K562 (cell line): ENCODE data around the gene XPR1. TPM values are rescaled to one million over a fixed set of nuclear protein-coding genes. Genes with fewer than 3 reads are reported as not detected.
A peak's percentile ranks its signal among the peaks of the same experiment; 100 is the strongest.

Experiments used
- ATF6 ChIP-seq: sonication (generic); formaldehyde crosslinking; IDR thresholded peaks from 2 replicates; pipeline ENCODE4 v1.4.0; 2020; ENCODE audit warnings: mild to moderate bottlenecking, missing genetic modification reagents
- CHAMP1 ChIP-seq: fragments of 450-650 bp; IDR thresholded peaks from 2 replicates; pipeline ENCODE4 v1.6.1; 2016; ENCODE audit warnings: mild to moderate bottlenecking
- ETV6 ChIP-seq, 3 experiments: fragments of 150-350 bp in 1 of 3; sonication (generic) in 1 of 3; formaldehyde crosslinking in 1 of 3; IDR thresholded peaks; 2 replicates each; pipeline versions ENCODE4 v1.6.1 to v1.8.0; 2014 to 2022; ENCODE audit warnings: borderline replicate concordance in 2 of 3, low read depth in 2 of 3, antibody characterized with exemption in 1 of 3, low read length in 1 of 3, mild to moderate bottlenecking in 1 of 3, missing genetic modification reagents in 1 of 3
- FOXK2 ChIP-seq, 2 experiments: fragments of 450-650 bp; IDR thresholded peaks in 1 of 2; conservative IDR thresholded peaks in 1 of 2; 2 replicates each; pipeline ENCODE4 v1.6.1; 2016; ENCODE audit warnings: low read depth in 2 of 2, mild to moderate bottlenecking in 1 of 2
- MAZ ChIP-seq, 2 experiments: fragments of 450-650 bp in 1 of 2; sonication (generic) in 1 of 2; formaldehyde crosslinking; IDR thresholded peaks in 1 of 2; conservative IDR thresholded peaks in 1 of 2; 2 replicates each; pipeline versions ENCODE4 v1.4.0 to v1.5.0; 2020; ENCODE audit warnings: mild to moderate bottlenecking in 1 of 2, missing genetic modification reagents in 1 of 2
- MEF2D ChIP-seq: conservative IDR thresholded peaks from 2 replicates; pipeline ENCODE4 v1.6.1; 2016; ENCODE audit warnings: low read depth, missing genetic modification characterization, missing compliant biosample characterization
- RAD21 ChIP-seq, 2 experiments: fragments of 250-450 bp in 1 of 2; fragments of 450-650 bp in 1 of 2; sonication (Bioruptor Pico) in 1 of 2; formaldehyde crosslinking in 1 of 2; IDR thresholded peaks in 1 of 2; conservative IDR thresholded peaks in 1 of 2; 2 replicates each; pipeline versions ENCODE4 v1.4.0 to v1.8.0; 2020 to 2022; ENCODE audit warnings: mild to moderate bottlenecking in 2 of 2, moderate library complexity in 1 of 2
- SOX6 ChIP-seq: fragments of 450-650 bp; IDR thresholded peaks from 2 replicates; pipeline ENCODE4 v1.6.1; 2014; ENCODE audit warnings: mild to moderate bottlenecking
- TAL1 ChIP-seq: fragments of 450-650 bp; IDR thresholded peaks from 2 replicates; pipeline ENCODE4 v1.6.1; 2016; ENCODE audit warnings: mild to moderate bottlenecking
- YY1 ChIP-seq, 3 experiments: IDR thresholded peaks; 2 replicates each; pipeline ENCODE4 v1.6.1; 2011; ENCODE audit warnings: low read length in 2 of 3, mild to moderate bottlenecking in 2 of 3, moderate library complexity in 2 of 3, borderline replicate concordance in 1 of 3, control low read depth in 1 of 3, low read depth in 1 of 3; ENCODE audit not compliant: insufficient read depth in 3 of 3, insufficient replicate concordance in 2 of 3, control insufficient read depth in 1 of 3, insufficient read length in 1 of 3; ENCODE audit errors: extremely low read depth in 1 of 3
- ZBTB7A ChIP-seq: IDR thresholded peaks from 2 replicates; pipeline ENCODE4 v1.6.1; 2011; ENCODE audit warnings: low read depth, mild to moderate bottlenecking, low read length, moderate library complexity, borderline replicate concordance; ENCODE audit not compliant: control insufficient read depth
- ZFP91 ChIP-seq: sonication (generic); formaldehyde crosslinking; IDR thresholded peaks from 2 replicates; pipeline ENCODE4 v1.8.0; 2022; ENCODE audit warnings: mild to moderate bottlenecking, missing genetic modification reagents
- ZNF609 ChIP-seq: sonication (generic); formaldehyde crosslinking; IDR thresholded peaks from 2 replicates; pipeline ENCODE4 v1.8.1; 2023; ENCODE audit warnings: missing genetic modification reagents, mild to moderate bottlenecking, borderline replicate concordance
- polyA plus RNA-seq, 8 experiments: library from polyadenylated mRNA; depleted of rRNA in 4 of 8; stranded (reverse) in 5 of 8; unstranded in 3 of 8; fragments of >200 nt; fragmentation: Nextera tagmentation in 2 of 8; fragmentation: Illumina TruSeq in 1 of 8; extraction: Ambion mirVana in 2 of 8; extraction: Trizol in 1 of 8; gene quantifications; 2 replicates each; pipeline versions ENCODE4 v1.2.1 to v1.2.3, GENCODE V29; 2011 to 2014; ENCODE audit warnings: inconsistent platforms in 1 of 8, missing spikeins in 1 of 8
- total RNA-seq, 7 experiments: library from RNA; depleted of rRNA in 6 of 7; stranded (reverse); fragments of >200 nt in 6 of 7; fragmentation: Illumina TruSeq in 2 of 7; extraction: Trizol in 2 of 7; gene quantifications; 2 replicates each; pipeline versions ENCODE4 v1.2.1 to v1.2.3, GENCODE V29; 2011 to 2021; ENCODE audit warnings: low replicate concordance in 1 of 7

Gene XPR1
- total and polyA plus RNA-seq, 9 of the 15 experiments (the other 6 are each of a cell fraction or from before 2014, with no cell fraction given): 3.0 to 66.2 (median 38.6) TPM

GRCh38 chr1:180640531-180640949 is 8.7 kb downstream of the XPR1 start (continued):
- TF ChIP-seq ATF6 (CRISPR knock-in tag) (peak; percentile 81; the same call in 1 of the 2 replicates), YY1 (IDR thresholded peaks at IDR 0.05; ENCODE audit: borderline replicate concordance in 1 of 3, control insufficient read depth in 1 of 3, extremely low read depth in 1 of 3, insufficient read depth in 3 of 3, insufficient read length in 1 of 3, insufficient replicate concordance in 2 of 3, low read depth in 1 of 3, low read length in 2 of 3) (peak in 1 of 3 experiments; percentile 67), ZFP91 (CRISPR knock-in tag) (no peak), FOXK2 (conservative IDR thresholded peaks at IDR 0.05 in 1 of 2, IDR thresholded peaks at IDR 0.05 in 1 of 2; ENCODE audit: low read depth in 2 of 2) (peak; percentile 14 to 32; a peak in 1 of 4 replicates), ETV6 (IDR thresholded peaks at IDR 0.05; ENCODE audit: borderline replicate concordance in 1 of 2, low read depth in 2 of 2, low read length in 1 of 2) (no peak), ETV6 (CRISPR knock-in tag; IDR thresholded peaks at IDR 0.05; ENCODE audit: borderline replicate concordance) (no peak), SOX6 (peak; percentile 91), ZNF609 (CRISPR knock-in tag) (no peak), TAL1 (peak; percentile 55), MAZ (CRISPR knock-in tag; conservative IDR thresholded peaks at IDR 0.05 in 1 of 2, IDR thresholded peaks at IDR 0.05 in 1 of 2) (no peak), ZBTB7A (no peak), RAD21 (CRISPR knock-in tag; conservative IDR thresholded peaks at IDR 0.05 in 1 of 2, IDR thresholded peaks at IDR 0.05 in 1 of 2) (0 out of 4 replicates have a peak, but pooled peaks of 1 of the 2 experiments have one; percentile 3), CHAMP1 (0 out of 2 replicates have a peak, but pooled peaks have one; percentile 42), MEF2D (tag) (peak; percentile 96)
